H1 (cell line): ENCODE measurements around the gene NR5A2. TPM values are rescaled to one million over a fixed set of nuclear protein-coding genes. Genes with fewer than 3 reads are reported as not detected.

Experiments used
- CTCF ChIA-PET: fragments of 300-600 bp; sonication (Branson Sonifier 250); formaldehyde crosslinking; loops from one replicate; lab custom pipeline; 2021; ENCODE audit not compliant: partially characterized antibody; lab: Charles Lee
- POLR2A ChIA-PET: fragments of 300-600 bp; sonication (Branson Sonifier 250); formaldehyde crosslinking; loops from one replicate; lab custom pipeline; 2021; ENCODE audit warnings: inconsistent platforms; ENCODE audit not compliant: partially characterized antibody; lab: Charles Lee
- DNase-seq, 2 experiments: peaks; one replicate each; pipeline versions ENCODE4 v3.0.0 to v3.0.0-alpha.2; 2010 to 2022; ENCODE audit warnings: low spot score in 2 of 2, low read depth in 1 of 2, mixed read lengths in 1 of 2
- FAIRE-seq: peaks from 2 replicates; lab custom pipeline; 2011; peaks lifted over from hg19 to GRCh38; lab: Jason Lieb, UNC
- H2AFZ ChIP-seq: 2 replicates; pipeline ENCODE4 v1.8.1; 2012; ENCODE audit warnings: low read length, inconsistent platforms
- H2AK5ac ChIP-seq: 2 replicates; pipeline ENCODE4 v1.6.1; 2013; ENCODE audit warnings: low read depth, low read length
- H2BK120ac ChIP-seq: replicated peaks from 2 replicates; pipeline ENCODE3; 2013; ENCODE audit warnings: low read depth, low read length, inconsistent platforms
- H2BK12ac ChIP-seq: 2 replicates; pipeline ENCODE4 v1.6.1; 2013; ENCODE audit warnings: low read depth, low read length
- H2BK15ac ChIP-seq: 2 replicates; pipeline ENCODE4 v1.6.1; 2013; ENCODE audit warnings: low read length
- H2BK20ac ChIP-seq: 2 replicates; pipeline ENCODE4 v1.6.1; 2013; ENCODE audit warnings: low read length
- H2BK5ac ChIP-seq: 2 replicates; pipeline ENCODE4 v1.6.1; 2013; ENCODE audit warnings: low read depth, low read length
- H3K14ac ChIP-seq: 2 replicates; pipeline ENCODE4 v1.6.1; 2013; ENCODE audit warnings: inconsistent platforms; ENCODE audit not compliant: insufficient read length
- H3K18ac ChIP-seq: 2 replicates; pipeline ENCODE4 v1.6.1; 2013; ENCODE audit warnings: low read length; ENCODE audit errors: extremely low read depth
- H3K23ac ChIP-seq: 2 replicates; pipeline ENCODE4 v1.6.1; 2013; ENCODE audit warnings: inconsistent platforms; ENCODE audit not compliant: insufficient read length
- H3K23me2 ChIP-seq: 2 replicates; pipeline ENCODE4 v1.6.1; 2013; ENCODE audit warnings: low read depth, low read length
- H3K27ac ChIP-seq: 2 replicates; pipeline ENCODE4 v1.6.1; 2011; ENCODE audit warnings: low read depth, low read length, inconsistent platforms
- H3K27me3 ChIP-seq, 4 experiments: replicated peaks in 1 of 4; 1 replicate in 1 of 4; 2 replicates in 3 of 4; pipeline versions ENCODE4 v1.6.1 to v1.8.1; 2011 to 2013; ENCODE audit warnings: low read length in 3 of 4, mild to moderate bottlenecking in 3 of 4, inconsistent platforms in 2 of 4, mixed read lengths in 2 of 4, moderate library complexity in 1 of 4; ENCODE audit not compliant: control insufficient read depth in 3 of 4, insufficient read depth in 3 of 4; ENCODE audit errors: extremely low read depth in 1 of 4
- H3K36me3 ChIP-seq, 4 experiments: 2 replicates each; pipeline versions ENCODE4 v1.6.1 to v1.8.1; 2011 to 2013; ENCODE audit warnings: mild to moderate bottlenecking in 4 of 4, low read length in 3 of 4, moderate library complexity in 2 of 4, control low read depth in 1 of 4, inconsistent platforms in 1 of 4; ENCODE audit not compliant: insufficient read depth in 4 of 4, control insufficient read depth in 2 of 4
- H3K4ac ChIP-seq: replicated peaks from 2 replicates; pipeline ENCODE3; 2013; ENCODE audit warnings: low read length, low read depth, mixed read lengths, inconsistent platforms; ENCODE audit not compliant: insufficient read length
- H3K4me1 ChIP-seq, 4 experiments: replicated peaks in 1 of 4; 1 replicate in 1 of 4; 2 replicates in 3 of 4; pipeline versions ENCODE4 v1.6.1 to v1.8.1; 2011 to 2013; ENCODE audit warnings: low read length in 3 of 4, inconsistent platforms in 2 of 4, mixed read lengths in 1 of 4; ENCODE audit not compliant: insufficient read depth in 4 of 4, control insufficient read depth in 3 of 4
- H3K4me2 ChIP-seq, 2 experiments: 2 replicates each; pipeline versions ENCODE4 v1.6.1 to v1.8.1; 2011 to 2013; ENCODE audit warnings: low read depth in 2 of 2, low read length in 2 of 2, control low read depth in 1 of 2, inconsistent platforms in 1 of 2, mild to moderate bottlenecking in 1 of 2; ENCODE audit not compliant: insufficient read depth in 1 of 2
- H3K4me3 ChIP-seq, 4 experiments: fragments of 200-600, 300-600 bp in 1 of 4; sonication (generic), shearing (Covaris generic), sonication (Bioruptor Twin) in 1 of 4; 2 replicates each; pipeline versions ENCODE4 v1.5.1 to v1.8.1; 2011 to 2016; ENCODE audit warnings: low read length in 4 of 4, low read depth in 3 of 4, control low read depth in 2 of 4, inconsistent platforms in 2 of 4, mild to moderate bottlenecking in 2 of 4, mixed read lengths in 1 of 4, moderate library complexity in 1 of 4; ENCODE audit not compliant: insufficient read depth in 2 of 4; ENCODE audit errors: extremely low read depth in 1 of 4
- H3K56ac ChIP-seq: replicated peaks from 2 replicates; pipeline ENCODE3; 2013; ENCODE audit warnings: low read depth, mild to moderate bottlenecking, mixed read lengths, low read length, inconsistent platforms; ENCODE audit not compliant: insufficient read length
- H3K79me1 ChIP-seq: 2 replicates; pipeline ENCODE4 v1.6.1; 2013; ENCODE audit warnings: low read depth, low read length, control low read depth
- H3K79me2 ChIP-seq, 2 experiments: 2 replicates each; pipeline versions ENCODE4 v1.6.1 to v1.8.1; 2012 to 2013; ENCODE audit warnings: low read length in 2 of 2, mild to moderate bottlenecking in 2 of 2, inconsistent platforms in 1 of 2; ENCODE audit not compliant: insufficient read depth in 2 of 2, control insufficient read depth in 1 of 2
- H3K9ac ChIP-seq, 4 experiments: replicated peaks in 1 of 4; 1 replicate in 1 of 4; 2 replicates in 3 of 4; pipeline versions ENCODE4 v1.6.1 to v1.8.1; 2011 to 2013; ENCODE audit warnings: low read depth in 3 of 4, low read length in 3 of 4, control low read depth in 2 of 4, mild to moderate bottlenecking in 2 of 4, moderate library complexity in 2 of 4, inconsistent platforms in 1 of 4; ENCODE audit errors: extremely low read depth in 1 of 4
- H3K9me3 ChIP-seq, 2 experiments: 2 replicates each; pipeline versions ENCODE4 v1.6.1 to v1.8.1; 2012 to 2013; ENCODE audit warnings: mild to moderate bottlenecking in 2 of 2, moderate library complexity in 2 of 2, control low read depth in 1 of 2, inconsistent platforms in 1 of 2, low read depth in 1 of 2, low read length in 1 of 2, mixed read lengths in 1 of 2; ENCODE audit not compliant: insufficient read depth in 2 of 2
- H4K20me1 ChIP-seq, 2 experiments: replicated peaks in 1 of 2; 2 replicates each; pipeline versions ENCODE3 to v1.8.1; 2011 to 2013; ENCODE audit warnings: inconsistent platforms in 2 of 2, low read length in 2 of 2, mild to moderate bottlenecking in 1 of 2; ENCODE audit not compliant: insufficient read depth in 2 of 2, control insufficient read depth in 1 of 2
- H4K5ac ChIP-seq: 2 replicates; pipeline ENCODE4 v1.6.1; 2013; ENCODE audit warnings: low read length, low read depth, mixed read lengths, inconsistent platforms; ENCODE audit not compliant: insufficient read length
- H4K8ac ChIP-seq: 2 replicates; pipeline ENCODE4 v1.8.0; 2013; ENCODE audit warnings: mild to moderate bottlenecking, moderate library complexity, low read length, inconsistent platforms; ENCODE audit not compliant: insufficient read depth; ENCODE audit errors: extremely low read depth
- H4K91ac ChIP-seq: replicated peaks from 2 replicates; pipeline ENCODE3; 2013; ENCODE audit warnings: low read length, mixed read lengths, inconsistent platforms; ENCODE audit not compliant: insufficient read length
- CHD1 ChIP-seq: IDR thresholded peaks from 2 replicates; pipeline ENCODE4 v1.6.1; 2012; ENCODE audit warnings: low read depth, low read length, improper control_type of control experiment
- SP2 ChIP-seq: IDR thresholded peaks from 2 replicates; pipeline ENCODE4 v1.6.1; 2012; ENCODE audit warnings: mild to moderate bottlenecking, low read length, inconsistent platforms
- WGBS, 2 experiments: shearing (Covaris generic) in 1 of 2; methylation state at CpG; one replicate each; pipeline versions ENCODE4 v1.1.6 to v1.1.7; 2013 to 2015; ENCODE audit warnings: low lambda C conversion rate in 2 of 2, mixed read lengths in 2 of 2, inconsistent platforms in 1 of 2, low coverage in 1 of 2, missing lambda C conversion rate in 1 of 2; ENCODE audit not compliant: insufficient replicate concordance in 2 of 2, insufficient coverage in 1 of 2, insufficient read length in 1 of 2; ENCODE audit errors: extremely low coverage in 1 of 2, missing lambda C conversion rate in 1 of 2; 5-methylcytosine and 5-hydroxymethylcytosine counted together
- polyA plus RNA-seq, 7 experiments: library from polyadenylated mRNA; depleted of rRNA in 3 of 7; stranded (reverse) in 5 of 7; unstranded in 2 of 7; fragments of >200 nt in 5 of 7; fragments of 200-250 nt in 2 of 7; gene quantifications; 1 replicate in 5 of 7; 2 replicates in 1 of 7; 4 replicates in 1 of 7; pipeline versions ENCODE4 v1.2.1 to v1.2.3, GENCODE V29; 2011 to 2013; ENCODE audit warnings: missing spikeins in 2 of 7, mixed read lengths in 2 of 7
- total RNA-seq: library from RNA; stranded (reverse); fragmentation: NEBNext Ultra II Directional; extraction: Animal tissue kit (Norgen Biotek cat#: 25700); gene quantifications from 2 replicates; pipeline ENCODE4 v1.2.1, GENCODE V29; 2021

Gene NR5A2
- total and polyA plus RNA-seq, 2 of the 8 experiments (the other 6 are each of a cell fraction or from before 2014, with no cell fraction given), result 1.7 to 11.6 TPM

GRCh38 chr1:200211157-200211556 lies 183.6 kb downstream of the NR5A2 start:
- Histone ChIP-seq H3K36me3 (no peaks in the 10 kb centered on the region), H3K27me3 (no peaks in the 10 kb centered on the region), H3K27ac (no peak overlapping the region), H2BK20ac (no peak overlapping the region), H2BK120ac (no peak overlapping the region), H3K23me2 (no peaks in the 10 kb centered on the region), H3K18ac (no peak overlapping the region), H3K4me3 (no peak overlapping the region), H3K9me3 (0 out of 4 replicates have a peak, but pooled peaks cover 0 to 3% of the 10 kb centered on the region in 2 experiments), H2AFZ (no peak overlapping the region), H3K56ac (no peak overlapping the region), H4K91ac (no peak overlapping the region), H2BK15ac (no peak overlapping the region), H3K4me1 (no peaks in the 10 kb centered on the region), H4K20me1 (no peaks in the 10 kb centered on the region), H3K4ac (no peak overlapping the region), H3K9ac (no peak overlapping the region), H3K23ac (no peak overlapping the region), H3K79me1 (no peaks in the 10 kb centered on the region), H3K14ac (no peak overlapping the region), H4K8ac (no peak overlapping the region), H2AK5ac (no peak overlapping the region), H4K5ac (no peak overlapping the region), H2BK12ac (no peak overlapping the region), H3K79me2 (no peaks in the 10 kb centered on the region), H2BK5ac (no peak overlapping the region), H3K4me2 (no peak overlapping the region)
- no peak for DNase-seq
- FAIRE-seq, result no peak
- ChIA-PET CTCF (interaction anchor here (1.2 to 2.1 kb wide), 2 partner anchors 41 to 299 kb away, joined by 3 to 5 read pairs; no protein-coding TSS in a partner anchor), POLR2A (no interaction called here)
- 89% methylated on average over 7 of the region's 7 CpGs; no CpG with 5 or more reads in 1 of the 2 experiments for WGBS, 2 experiments
- no peak for TF ChIP-seq SP2
- no peak for TF ChIP-seq CHD1
